K562 (cell line): ENCODE results near the gene RNU6-9. TPM values are rescaled to one million over a fixed set of nuclear protein-coding genes. Genes with fewer than 3 reads are reported as not detected.

ENCODE experiments used
- CBFA2T3 ChIP-seq: fragments of 450-650 bp; IDR thresholded peaks from 2 replicates; pipeline ENCODE4 v1.6.1; 2017
- HLTF ChIP-seq: fragments of 450-650 bp; IDR thresholded peaks from 2 replicates; pipeline ENCODE4 v1.6.1; 2016
- MECOM ChIP-seq: fragments of 250-450 bp; sonication (Bioruptor Pico); IDR thresholded peaks from 2 replicates; pipeline ENCODE4 v1.8.0; 2022; ENCODE audit warnings: inconsistent platforms
- MYNN ChIP-seq, 2 experiments: sonication (generic); formaldehyde crosslinking in 1 of 2; IDR thresholded peaks; 2 replicates each; pipeline versions ENCODE4 v1.5.0 to v1.6.1; 2016 to 2020; ENCODE audit warnings: antibody characterized with exemption in 1 of 2, missing genetic modification reagents in 1 of 2
- NONO ChIP-seq, 2 experiments: fragments of 200-400 bp in 1 of 2; fragments of 450-650 bp in 1 of 2; formaldehyde crosslinking in 1 of 2; IDR thresholded peaks; 2 replicates each; pipeline ENCODE4 v1.6.1; 2017; ENCODE audit warnings: low read depth in 2 of 2, mild to moderate bottlenecking in 2 of 2, moderate library complexity in 2 of 2, low read length in 1 of 2
- PURB ChIP-seq: sonication (generic); formaldehyde crosslinking; IDR thresholded peaks from 2 replicates; pipeline ENCODE4 v1.9.0; 2021; ENCODE audit warnings: low read depth, mild to moderate bottlenecking, missing genetic modification reagents
- SMARCC2 ChIP-seq: fragments of 450-650 bp; IDR thresholded peaks from 2 replicates; pipeline ENCODE4 v1.6.1; 2017; ENCODE audit warnings: antibody characterized with exemption, moderate library complexity, mild to moderate bottlenecking, low read depth
- SP1 ChIP-seq: sonication (generic); formaldehyde crosslinking; IDR thresholded peaks from 2 replicates; pipeline ENCODE4 v1.8.1; 2022; ENCODE audit warnings: mild to moderate bottlenecking, missing genetic modification reagents
- TEAD4 ChIP-seq, 2 experiments: sonication (generic) in 1 of 2; formaldehyde crosslinking in 1 of 2; IDR thresholded peaks; 2 replicates each; pipeline versions ENCODE4 v1.6.1 to v1.8.0; 2012 to 2022; ENCODE audit warnings: borderline replicate concordance in 1 of 2, inconsistent platforms in 1 of 2, low read length in 1 of 2, mild to moderate bottlenecking in 1 of 2, missing genetic modification reagents in 1 of 2
- U2AF2 ChIP-seq: fragments of 200-400 bp; formaldehyde crosslinking; optimal IDR thresholded peaks from 2 replicates; pipeline ENCODE3; 2017; ENCODE audit warnings: low read depth, mild to moderate bottlenecking, low read length
- ZFX ChIP-seq: sonication (generic); formaldehyde crosslinking; IDR thresholded peaks from 2 replicates; pipeline ENCODE4 v1.8.0; 2022; ENCODE audit warnings: mild to moderate bottlenecking, missing genetic modification reagents, moderate library complexity
- polyA plus RNA-seq, 8 experiments: library from polyadenylated mRNA; depleted of rRNA in 4 of 8; stranded (reverse) in 5 of 8; unstranded in 3 of 8; fragments of >200 nt; fragmentation: Nextera tagmentation in 2 of 8; fragmentation: Illumina TruSeq in 1 of 8; extraction: Ambion mirVana in 2 of 8; extraction: Trizol in 1 of 8; gene quantifications; 2 replicates each; pipeline versions ENCODE4 v1.2.1 to v1.2.3, GENCODE V29; 2011 to 2014; ENCODE audit warnings: inconsistent platforms in 1 of 8, missing spikeins in 1 of 8
- total RNA-seq, 7 experiments: library from RNA; depleted of rRNA in 6 of 7; stranded (reverse); fragments of >200 nt in 6 of 7; fragmentation: Illumina TruSeq in 2 of 7; extraction: Trizol in 2 of 7; gene quantifications; 2 replicates each; pipeline versions ENCODE4 v1.2.1 to v1.2.3, GENCODE V29; 2011 to 2021; ENCODE audit warnings: low replicate concordance in 1 of 7
- TF ChIP-seq, protein P1 (sequence below): IDR thresholded peaks from 2 replicates; pipeline ENCODE4 v1.6.1; 2011; ENCODE audit warnings: borderline replicate concordance, low read depth, mild to moderate bottlenecking, moderate library complexity, low read length; ENCODE audit not compliant: insufficient read depth, poor library complexity, severe bottlenecking
- TF ChIP-seq, protein P2 (sequence below): fragments of 200-600 bp; sonication (generic); IDR thresholded peaks from one replicate; pipeline ENCODE4 v1.6.1; 2012; ENCODE audit warnings: mild to moderate bottlenecking, low read depth, low read length, inconsistent platforms

The RNU6-9 gene
- total and polyA plus RNA-seq, 9 of the 15 experiments (the other 6 are each of a cell fraction or from before 2014, with no cell fraction given) = not detected

DNA sequence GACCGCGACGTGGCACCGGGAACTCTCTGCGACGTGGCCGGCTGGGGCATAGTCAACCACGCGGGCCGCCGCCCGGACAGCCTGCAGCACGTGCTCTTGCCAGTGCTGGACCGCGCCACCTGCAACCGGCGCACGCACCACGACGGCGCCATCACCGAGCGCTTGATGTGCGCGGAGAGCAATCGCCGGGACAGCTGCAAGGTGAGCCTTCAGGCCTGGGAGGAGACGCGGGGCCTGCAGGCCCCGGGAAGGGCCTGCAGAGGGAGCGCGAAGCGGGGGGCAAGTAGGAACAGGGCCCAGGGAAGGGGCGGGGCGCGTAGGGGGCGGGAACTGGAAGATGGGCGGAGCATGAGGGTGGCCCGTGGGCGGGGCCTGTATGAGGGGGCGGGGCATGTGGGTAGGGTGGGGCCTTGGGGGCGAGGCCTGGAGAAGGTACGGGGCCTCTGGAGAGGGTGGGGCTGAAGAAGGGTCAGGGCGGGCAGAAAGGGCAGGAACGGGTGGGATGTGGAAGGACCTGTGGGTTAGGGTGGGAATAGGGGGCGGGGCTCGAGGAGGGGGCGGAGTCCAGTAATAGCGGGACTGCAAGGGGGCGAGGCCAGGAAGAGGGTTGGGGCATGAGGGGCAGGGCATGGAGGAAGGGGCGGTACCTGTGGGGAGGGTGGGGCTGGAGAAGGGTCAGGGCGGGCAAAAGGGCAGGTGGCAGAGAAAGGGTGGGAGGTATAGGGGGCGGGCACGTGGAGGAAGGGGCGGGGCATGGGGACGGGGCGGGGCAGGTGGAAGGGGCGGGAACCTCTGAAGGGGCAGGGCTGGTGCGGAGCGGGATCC lies 31.3 kb upstream of the RNU6-9 start (continued):
- TF ChIP-seq, protein P1, sequence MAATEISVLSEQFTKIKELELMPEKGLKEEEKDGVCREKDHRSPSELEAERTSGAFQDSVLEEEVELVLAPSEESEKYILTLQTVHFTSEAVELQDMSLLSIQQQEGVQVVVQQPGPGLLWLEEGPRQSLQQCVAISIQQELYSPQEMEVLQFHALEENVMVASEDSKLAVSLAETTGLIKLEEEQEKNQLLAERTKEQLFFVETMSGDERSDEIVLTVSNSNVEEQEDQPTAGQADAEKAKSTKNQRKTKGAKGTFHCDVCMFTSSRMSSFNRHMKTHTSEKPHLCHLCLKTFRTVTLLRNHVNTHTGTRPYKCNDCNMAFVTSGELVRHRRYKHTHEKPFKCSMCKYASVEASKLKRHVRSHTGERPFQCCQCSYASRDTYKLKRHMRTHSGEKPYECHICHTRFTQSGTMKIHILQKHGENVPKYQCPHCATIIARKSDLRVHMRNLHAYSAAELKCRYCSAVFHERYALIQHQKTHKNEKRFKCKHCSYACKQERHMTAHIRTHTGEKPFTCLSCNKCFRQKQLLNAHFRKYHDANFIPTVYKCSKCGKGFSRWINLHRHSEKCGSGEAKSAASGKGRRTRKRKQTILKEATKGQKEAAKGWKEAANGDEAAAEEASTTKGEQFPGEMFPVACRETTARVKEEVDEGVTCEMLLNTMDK = no peak
- TF ChIP-seq PURB (no peak), CBFA2T3 (peak; percentile 33; the same call in 1 of the 2 replicates), MECOM (CRISPR knock-in tag) (no peak), SP1 (CRISPR knock-in tag) (no peak), NONO (IDR thresholded peaks at IDR 0.05; ENCODE audit: low read depth in 2 of 2, low read length in 1 of 2) (peak in 1 of 2 experiments; percentile 51; a peak in 1 of 4 replicates), ZFX (CRISPR knock-in tag) (peak; percentile 64), HLTF (0 out of 2 replicates have a peak, but pooled peaks have one; percentile 63), MYNN (IDR thresholded peaks at IDR 0.05) (no peak; the same call in 1 of the 2 replicates), MYNN (CRISPR knock-in tag; IDR thresholded peaks at IDR 0.05) (no peak), U2AF2 (no peak), TEAD4 (IDR thresholded peaks at IDR 0.05; ENCODE audit: low read length) (0 out of 2 replicates have a peak, but pooled peaks have one; percentile 12), TEAD4 (CRISPR knock-in tag; IDR thresholded peaks at IDR 0.05; ENCODE audit: borderline replicate concordance) (no peak), SMARCC2 (no peak)
- TF ChIP-seq, protein P2, sequence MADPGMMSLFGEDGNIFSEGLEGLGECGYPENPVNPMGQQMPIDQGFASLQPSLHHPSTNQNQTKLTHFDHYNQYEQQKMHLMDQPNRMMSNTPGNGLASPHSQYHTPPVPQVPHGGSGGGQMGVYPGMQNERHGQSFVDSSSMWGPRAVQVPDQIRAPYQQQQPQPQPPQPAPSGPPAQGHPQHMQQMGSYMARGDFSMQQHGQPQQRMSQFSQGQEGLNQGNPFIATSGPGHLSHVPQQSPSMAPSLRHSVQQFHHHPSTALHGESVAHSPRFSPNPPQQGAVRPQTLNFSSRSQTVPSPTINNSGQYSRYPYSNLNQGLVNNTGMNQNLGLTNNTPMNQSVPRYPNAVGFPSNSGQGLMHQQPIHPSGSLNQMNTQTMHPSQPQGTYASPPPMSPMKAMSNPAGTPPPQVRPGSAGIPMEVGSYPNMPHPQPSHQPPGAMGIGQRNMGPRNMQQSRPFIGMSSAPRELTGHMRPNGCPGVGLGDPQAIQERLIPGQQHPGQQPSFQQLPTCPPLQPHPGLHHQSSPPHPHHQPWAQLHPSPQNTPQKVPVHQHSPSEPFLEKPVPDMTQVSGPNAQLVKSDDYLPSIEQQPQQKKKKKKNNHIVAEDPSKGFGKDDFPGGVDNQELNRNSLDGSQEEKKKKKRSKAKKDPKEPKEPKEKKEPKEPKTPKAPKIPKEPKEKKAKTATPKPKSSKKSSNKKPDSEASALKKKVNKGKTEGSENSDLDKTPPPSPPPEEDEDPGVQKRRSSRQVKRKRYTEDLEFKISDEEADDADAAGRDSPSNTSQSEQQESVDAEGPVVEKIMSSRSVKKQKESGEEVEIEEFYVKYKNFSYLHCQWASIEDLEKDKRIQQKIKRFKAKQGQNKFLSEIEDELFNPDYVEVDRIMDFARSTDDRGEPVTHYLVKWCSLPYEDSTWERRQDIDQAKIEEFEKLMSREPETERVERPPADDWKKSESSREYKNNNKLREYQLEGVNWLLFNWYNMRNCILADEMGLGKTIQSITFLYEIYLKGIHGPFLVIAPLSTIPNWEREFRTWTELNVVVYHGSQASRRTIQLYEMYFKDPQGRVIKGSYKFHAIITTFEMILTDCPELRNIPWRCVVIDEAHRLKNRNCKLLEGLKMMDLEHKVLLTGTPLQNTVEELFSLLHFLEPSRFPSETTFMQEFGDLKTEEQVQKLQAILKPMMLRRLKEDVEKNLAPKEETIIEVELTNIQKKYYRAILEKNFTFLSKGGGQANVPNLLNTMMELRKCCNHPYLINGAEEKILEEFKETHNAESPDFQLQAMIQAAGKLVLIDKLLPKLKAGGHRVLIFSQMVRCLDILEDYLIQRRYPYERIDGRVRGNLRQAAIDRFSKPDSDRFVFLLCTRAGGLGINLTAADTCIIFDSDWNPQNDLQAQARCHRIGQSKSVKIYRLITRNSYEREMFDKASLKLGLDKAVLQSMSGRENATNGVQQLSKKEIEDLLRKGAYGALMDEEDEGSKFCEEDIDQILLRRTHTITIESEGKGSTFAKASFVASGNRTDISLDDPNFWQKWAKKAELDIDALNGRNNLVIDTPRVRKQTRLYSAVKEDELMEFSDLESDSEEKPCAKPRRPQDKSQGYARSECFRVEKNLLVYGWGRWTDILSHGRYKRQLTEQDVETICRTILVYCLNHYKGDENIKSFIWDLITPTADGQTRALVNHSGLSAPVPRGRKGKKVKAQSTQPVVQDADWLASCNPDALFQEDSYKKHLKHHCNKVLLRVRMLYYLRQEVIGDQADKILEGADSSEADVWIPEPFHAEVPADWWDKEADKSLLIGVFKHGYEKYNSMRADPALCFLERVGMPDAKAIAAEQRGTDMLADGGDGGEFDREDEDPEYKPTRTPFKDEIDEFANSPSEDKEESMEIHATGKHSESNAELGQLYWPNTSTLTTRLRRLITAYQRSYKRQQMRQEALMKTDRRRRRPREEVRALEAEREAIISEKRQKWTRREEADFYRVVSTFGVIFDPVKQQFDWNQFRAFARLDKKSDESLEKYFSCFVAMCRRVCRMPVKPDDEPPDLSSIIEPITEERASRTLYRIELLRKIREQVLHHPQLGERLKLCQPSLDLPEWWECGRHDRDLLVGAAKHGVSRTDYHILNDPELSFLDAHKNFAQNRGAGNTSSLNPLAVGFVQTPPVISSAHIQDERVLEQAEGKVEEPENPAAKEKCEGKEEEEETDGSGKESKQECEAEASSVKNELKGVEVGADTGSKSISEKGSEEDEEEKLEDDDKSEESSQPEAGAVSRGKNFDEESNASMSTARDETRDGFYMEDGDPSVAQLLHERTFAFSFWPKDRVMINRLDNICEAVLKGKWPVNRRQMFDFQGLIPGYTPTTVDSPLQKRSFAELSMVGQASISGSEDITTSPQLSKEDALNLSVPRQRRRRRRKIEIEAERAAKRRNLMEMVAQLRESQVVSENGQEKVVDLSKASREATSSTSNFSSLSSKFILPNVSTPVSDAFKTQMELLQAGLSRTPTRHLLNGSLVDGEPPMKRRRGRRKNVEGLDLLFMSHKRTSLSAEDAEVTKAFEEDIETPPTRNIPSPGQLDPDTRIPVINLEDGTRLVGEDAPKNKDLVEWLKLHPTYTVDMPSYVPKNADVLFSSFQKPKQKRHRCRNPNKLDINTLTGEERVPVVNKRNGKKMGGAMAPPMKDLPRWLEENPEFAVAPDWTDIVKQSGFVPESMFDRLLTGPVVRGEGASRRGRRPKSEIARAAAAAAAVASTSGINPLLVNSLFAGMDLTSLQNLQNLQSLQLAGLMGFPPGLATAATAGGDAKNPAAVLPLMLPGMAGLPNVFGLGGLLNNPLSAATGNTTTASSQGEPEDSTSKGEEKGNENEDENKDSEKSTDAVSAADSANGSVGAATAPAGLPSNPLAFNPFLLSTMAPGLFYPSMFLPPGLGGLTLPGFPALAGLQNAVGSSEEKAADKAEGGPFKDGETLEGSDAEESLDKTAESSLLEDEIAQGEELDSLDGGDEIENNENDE = no peak
